AG04449 (cell line): Measurements from ENCODE around the gene TFPT.

Experiments
- CTCF ChIA-PET: fragments of 350-600 bp; formaldehyde crosslinking; extraction: SDS; loops from one replicate; lab custom pipeline; 2021; ENCODE audit warnings: antibody characterized with exemption; lab: Yijun Ruan, JAX
- POLR2A ChIA-PET: fragments of 400-600, 350-600 bp; formaldehyde crosslinking; extraction: SDS; loops from one replicate; lab custom pipeline; 2020; ENCODE audit warnings: antibody characterized with exemption, inconsistent platforms; lab: Yijun Ruan, JAX
- DNase-seq: peaks from one replicate; pipeline ENCODE4 v3.0.0-alpha.2; 2010; ENCODE audit warnings: low read depth, low spot score
- H3K4me3 ChIP-seq: 2 replicates; pipeline ENCODE4 v1.5.1; 2011; ENCODE audit warnings: low read depth, mild to moderate bottlenecking, control low read depth, low read length
- CTCF ChIP-seq: IDR thresholded peaks from one replicate; pipeline ENCODE4 v1.5.1; 2011; ENCODE audit warnings: mild to moderate bottlenecking, moderate library complexity, low read length, control low read depth, inconsistent platforms; ENCODE audit not compliant: insufficient read depth; ENCODE audit errors: missing control alignments

The TFPT gene

GRCh38 chr19:54156490-54156889 lies 41.0 kb upstream of the TFPT start:
- DNase-seq = no peak
- POLR2A ChIA-PET = interaction anchor here (0.7 kb wide), 1 partner anchor 20 kb away, joined by 3 read pairs; no protein-coding TSS in a partner anchor
- CTCF ChIA-PET = interaction anchor here (1.7 kb wide), 1 partner anchor 13 kb away, joined by 9 read pairs; no protein-coding TSS in a partner anchor
- no peak overlapping the region for H3K4me3 ChIP-seq
- no peak for TF ChIP-seq CTCF

GRCh38 chr19:54155694-54156093 lies 40.2 kb upstream of the TFPT start:
- no peak overlapping the region for H3K4me3 ChIP-seq
- no peak for DNase-seq
- POLR2A ChIA-PET = interaction anchor here (0.7 to 1.4 kb wide), 2 partner anchors 12 to 19 kb away, joined by 3 read pairs; no protein-coding TSS in a partner anchor
- CTCF ChIA-PET = interaction anchor here (1.7 kb wide), 1 partner anchor 14 kb away, joined by 9 read pairs; no protein-coding TSS in a partner anchor
- no peak for TF ChIP-seq CTCF

- no peak for TF ChIP-seq CTCF
- ChIA-PET CTCF (no interaction called here), POLR2A (interaction anchor here (1.4 kb wide), 1 partner anchor 11 kb away, joined by 3 read pairs; no protein-coding TSS in a partner anchor)
- H3K4me3 ChIP-seq = no peak overlapping the region
- no peak for DNase-seq
These were observed 39.3 kb upstream of the TFPT start for GRCh38 chr19:54154603-54155345.

GRCh38 chr19:54153731-54154326 lies 38.4 kb upstream of the TFPT start:
- ChIA-PET POLR2A (no interaction called here), CTCF (no interaction called here)

GRCh38 chr19:54152878-54153524 lies 37.5 kb upstream of the TFPT start:
- no peak for DNase-seq
- TF ChIP-seq CTCF = no peak
- CTCF ChIA-PET = no interaction called here
- H3K4me3 ChIP-seq = no peak overlapping the region
- POLR2A ChIA-PET = no interaction called here

More at GRCh38 chr19:54153731-54154326, 38.4 kb upstream of the TFPT start:
- DNase-seq = no peak
- H3K4me3 ChIP-seq = no peak overlapping the region
- no peak for TF ChIP-seq CTCF
